Activated naive CD4-positive, alpha-beta T cell treated with anti-CD3 and anti-CD28 coated beads, Interleukin-2, amount 10 ng/mL, durations not matched to agents 7 days and 5 days (primary cell): ENCODE results near the gene CLRN3.

Experiments used
- CTCF ChIA-PET: fragments of 350-600 bp; sonication (Branson Sonifier 250); formaldehyde crosslinking; loops from one replicate; lab custom pipeline; 2021; ENCODE audit warnings: antibody characterized with exemption; lab: Charles Lee
- DNase-seq: peaks from one replicate; pipeline ENCODE4 v3.0.0-alpha.2; 2020
- H3K27ac Mint-ChIP-seq: one replicate; pipeline ENCODE4 v1.8.0; 2021; ENCODE audit warnings: mild to moderate bottlenecking, moderate library complexity, mixed read lengths
- H3K27me3 Mint-ChIP-seq: one replicate; pipeline ENCODE4 v1.8.0; 2021; ENCODE audit warnings: mild to moderate bottlenecking, mixed read lengths
- H3K36me3 Mint-ChIP-seq: one replicate; pipeline ENCODE4 v1.8.0; 2021; ENCODE audit warnings: mixed read lengths
- H3K4me1 Mint-ChIP-seq: one replicate; pipeline ENCODE4 v1.8.0; 2021; ENCODE audit warnings: mixed read lengths
- H3K4me3 Mint-ChIP-seq: one replicate; pipeline ENCODE4 v1.8.0; 2021; ENCODE audit warnings: mild to moderate bottlenecking, moderate library complexity, mixed read lengths
- H3K9me3 Mint-ChIP-seq: one replicate; pipeline ENCODE4 v1.8.0; 2021; ENCODE audit warnings: mixed read lengths

CLRN3 gene

GRCh38 chr10:127903789-127904188 lies 11.0 kb upstream of the CLRN3 start:
- Mint-ChIP-seq H3K27me3 (peaks cover 60% of the 10 kb centered on the region), H3K4me3 (no peak overlapping the region)
- CTCF ChIA-PET, result interaction anchor here (3.5 to 6.4 kb wide), 2 partner anchors 108 to 166 kb away, joined by 30 to 145 read pairs; no protein-coding TSS in a partner anchor

GRCh38 chr10:127899766-127900387 lies 7.1 kb upstream of the CLRN3 start:
- Mint-ChIP-seq H3K4me3 (no peak overlapping the region), H3K4me1 (peaks cover 5% of the 10 kb centered on the region), H3K27me3 (peaks cover 30% of the 10 kb centered on the region), H3K27ac (no peak overlapping the region), H3K36me3 (no peaks in the 10 kb centered on the region), H3K9me3 (peaks cover 3% of the 10 kb centered on the region)
- CTCF ChIA-PET, result interaction anchor here (0.9 to 1.1 kb wide), 2 partner anchors 37 to 112 kb away, joined by 3 to 4 read pairs; no protein-coding TSS in a partner anchor
- DNase-seq, result no peak

More at GRCh38 chr10:127903789-127904188, 11.0 kb upstream of the CLRN3 start:
- Mint-ChIP-seq H3K4me1 (peaks cover 3% of the 10 kb centered on the region), H3K27ac (no peak overlapping the region), H3K9me3 (no peaks in the 10 kb centered on the region), H3K36me3 (no peaks in the 10 kb centered on the region)
- no peak for DNase-seq

- H3K27ac Mint-ChIP-seq, result no peak overlapping the region
- no peak for DNase-seq
- CTCF ChIA-PET, result no interaction called here
- H3K27me3 Mint-ChIP-seq, result peaks cover 23% of the 10 kb centered on the region
- no peaks in the 10 kb centered on the region for H3K36me3 Mint-ChIP-seq
- no peak overlapping the region for H3K4me3 Mint-ChIP-seq
- H3K9me3 Mint-ChIP-seq, result peaks cover 3% of the 10 kb centered on the region
- H3K4me1 Mint-ChIP-seq, result peaks cover 5% of the 10 kb centered on the region
These were observed 4.4 kb upstream of the CLRN3 start for GRCh38 chr10:127897177-127897576.

- Mint-ChIP-seq H3K36me3 (no peaks in the 10 kb centered on the region), H3K9me3 (peaks cover 3% of the 10 kb centered on the region), H3K27me3 (peaks cover 19% of the 10 kb centered on the region), H3K27ac (no peak overlapping the region), H3K4me1 (peaks cover 5% of the 10 kb centered on the region), H3K4me3 (no peak overlapping the region)
- CTCF ChIA-PET, result no interaction called here
- DNase-seq, result no peak
These were observed 3.8 kb upstream of the CLRN3 start for GRCh38 chr10:127896590-127896989.

- no peak overlapping the region for H3K27ac Mint-ChIP-seq
- no peaks in the 10 kb centered on the region for H3K36me3 Mint-ChIP-seq
- DNase-seq, result no peak
- H3K4me1 Mint-ChIP-seq, result peaks cover 2% of the 10 kb centered on the region
- H3K9me3 Mint-ChIP-seq, result peaks cover 3% of the 10 kb centered on the region
- no peak overlapping the region for H3K4me3 Mint-ChIP-seq
- peaks cover 23% of the 10 kb centered on the region for H3K27me3 Mint-ChIP-seq
- CTCF ChIA-PET, result no interaction called here
These were observed 1.4 kb upstream of the CLRN3 start for GRCh38 chr10:127894146-127894545.

- no peak for DNase-seq
- H3K36me3 Mint-ChIP-seq, result no peaks in the 10 kb centered on the region
- peaks cover 31% of the 10 kb centered on the region for H3K27me3 Mint-ChIP-seq
- no peak overlapping the region for H3K4me3 Mint-ChIP-seq
- CTCF ChIA-PET, result no interaction called here
- peaks cover 2% of the 10 kb centered on the region for H3K4me1 Mint-ChIP-seq
- no peaks in the 10 kb centered on the region for H3K9me3 Mint-ChIP-seq
- H3K27ac Mint-ChIP-seq, result no peak overlapping the region
These were observed 1.9 kb downstream of the CLRN3 start for GRCh38 chr10:127890832-127891334.

- H3K36me3 Mint-ChIP-seq, result no peaks in the 10 kb centered on the region
- H3K9me3 Mint-ChIP-seq, result no peaks in the 10 kb centered on the region
- CTCF ChIA-PET, result no interaction called here
- peaks cover 35% of the 10 kb centered on the region for H3K27me3 Mint-ChIP-seq
- no peak for DNase-seq
- no peaks in the 10 kb centered on the region for H3K4me1 Mint-ChIP-seq
- H3K27ac Mint-ChIP-seq, result no peak overlapping the region
- no peak overlapping the region for H3K4me3 Mint-ChIP-seq
These were observed 2.5 kb downstream of the CLRN3 start for GRCh38 chr10:127890216-127890615.

GRCh38 chr10:127889605-127890195 lies 3.0 kb downstream of the CLRN3 start:
- no peak overlapping the region for H3K27ac Mint-ChIP-seq
- CTCF ChIA-PET, result no interaction called here
- no peaks in the 10 kb centered on the region for H3K9me3 Mint-ChIP-seq
- H3K4me1 Mint-ChIP-seq, result no peaks in the 10 kb centered on the region
- H3K27me3 Mint-ChIP-seq, result peaks cover 37% of the 10 kb centered on the region
- no peak overlapping the region for H3K4me3 Mint-ChIP-seq
- DNase-seq, result no peak
- no peaks in the 10 kb centered on the region for H3K36me3 Mint-ChIP-seq

GRCh38 chr10:127888521-127889312 lies 4.0 kb downstream of the CLRN3 start:
- Mint-ChIP-seq H3K36me3 (no peaks in the 10 kb centered on the region), H3K4me3 (no peak overlapping the region), H3K9me3 (no peaks in the 10 kb centered on the region), H3K4me1 (no peaks in the 10 kb centered on the region), H3K27me3 (peaks cover 37% of the 10 kb centered on the region), H3K27ac (no peak overlapping the region)
- CTCF ChIA-PET, result no interaction called here
- no peak for DNase-seq

GRCh38 chr10:127887541-127888415 lies 5.0 kb downstream of the CLRN3 start:
- Mint-ChIP-seq H3K27ac (no peak overlapping the region), H3K27me3 (peaks cover 37% of the 10 kb centered on the region), H3K9me3 (no peaks in the 10 kb centered on the region), H3K4me3 (no peak overlapping the region), H3K4me1 (no peaks in the 10 kb centered on the region), H3K36me3 (no peaks in the 10 kb centered on the region)
- DNase-seq, result no peak
- CTCF ChIA-PET, result no interaction called here

- H3K36me3 Mint-ChIP-seq, result no peaks in the 10 kb centered on the region
- peaks cover 37% of the 10 kb centered on the region for H3K27me3 Mint-ChIP-seq
- CTCF ChIA-PET, result no interaction called here
- DNase-seq, result no peak
- H3K27ac Mint-ChIP-seq, result no peak overlapping the region
- no peaks in the 10 kb centered on the region for H3K9me3 Mint-ChIP-seq
- no peak overlapping the region for H3K4me3 Mint-ChIP-seq
- peaks cover 3% of the 10 kb centered on the region for H3K4me1 Mint-ChIP-seq
These were observed 6.2 kb downstream of the CLRN3 start for GRCh38 chr10:127886371-127887051.

GRCh38 chr10:127884501-127884900 lies 8.2 kb downstream of the CLRN3 start:
- Mint-ChIP-seq H3K4me3 (no peak overlapping the region), H3K4me1 (peaks cover 17% of the 10 kb centered on the region), H3K27me3 (peaks cover 22% of the 10 kb centered on the region), H3K36me3 (no peaks in the 10 kb centered on the region), H3K9me3 (no peaks in the 10 kb centered on the region), H3K27ac (no peak overlapping the region)
- DNase-seq, result no peak
- CTCF ChIA-PET, result no interaction called here

GRCh38 chr10:127883516-127883915 lies 9.2 kb downstream of the CLRN3 start:
- Mint-ChIP-seq H3K4me3 (no peak overlapping the region), H3K36me3 (no peaks in the 10 kb centered on the region), H3K27me3 (peaks cover 15% of the 10 kb centered on the region), H3K4me1 (peaks cover 17% of the 10 kb centered on the region), H3K9me3 (no peaks in the 10 kb centered on the region), H3K27ac (no peak overlapping the region)
- no peak for DNase-seq
- CTCF ChIA-PET, result no interaction called here
